Body of pancreas (tissue), 4 donors: ENCODE data around the gene EXT2.

Experiments used
- CTCF ChIP-seq, 7 experiments: fragments of 450-650 bp in 4 of 7; fragments of 200-600 bp in 3 of 7; sonication (generic) in 3 of 7; IDR thresholded peaks; one replicate each; pipeline ENCODE4 v1.5.1; 2016 to 2019; ENCODE audit warnings: antibody characterized with exemption in 7 of 7
- POLR2A ChIP-seq, 3 donors: fragments of 450-650 bp; IDR thresholded peaks; one replicate each; pipeline ENCODE4 v1.6.1; 2016; ENCODE audit warnings: antibody characterized with exemption in 3 of 3, mild to moderate bottlenecking in 2 of 3

- TF ChIP-seq CTCF (IDR thresholded peaks at IDR 0.05) (no peak), POLR2A (IDR thresholded peaks at IDR 0.05) (no peak)
Measured at GRCh38 chr11:44112091-44112821, 16.8 kb downstream of the EXT2 start.
